SK-N-SH (cell line): ENCODE data around the gene STK32C. TPM values are rescaled to one million over a fixed set of nuclear protein-coding genes. Genes with fewer than 3 reads are reported as not detected.

Source experiments
- CTCF ChIA-PET: fragments of 300-600, 350-600 bp; formaldehyde crosslinking; extraction: SDS; loops from one replicate; lab custom pipeline; 2021; lab: Yijun Ruan, JAX
- POLR2A ChIA-PET: fragments of 350-600 bp; sonication (Branson Sonifier 250); formaldehyde crosslinking; extraction: SDS; loops from one replicate; lab custom pipeline; 2020; ENCODE audit warnings: antibody characterized with exemption, inconsistent platforms; lab: Yijun Ruan, JAX
- DNase-seq: peaks from one replicate; pipeline ENCODE4 v3.0.0; 2012
- H2AFZ ChIP-seq: fragments of 200-600 bp; sonication (generic); 2 replicates; pipeline ENCODE4 v1.8.1; 2016; ENCODE audit warnings: antibody characterized with exemption, mild to moderate bottlenecking, low read depth
- H3F3A ChIP-seq: fragments of 200-600 bp; sonication (generic); replicated peaks from 2 replicates; pipeline ENCODE3; 2016; ENCODE audit warnings: antibody characterized with exemption, mild to moderate bottlenecking; ENCODE audit not compliant: insufficient read depth
- H3K27ac ChIP-seq, 2 experiments: fragments of 200-500 bp in 1 of 2; fragments of 200-600 bp in 1 of 2; sonication (Bioruptor generic) in 1 of 2; sonication (generic), shearing (Covaris generic) in 1 of 2; 2 replicates each; pipeline versions ENCODE4 v1.5.1 to v1.6.1; 2014 to 2016; ENCODE audit warnings: low read depth in 2 of 2, inconsistent platforms in 1 of 2, low read length in 1 of 2, mild to moderate bottlenecking in 1 of 2, mixed read lengths in 1 of 2
- H3K27me3 ChIP-seq: fragments of 200-600 bp; sonication (generic), shearing (Covaris generic); 2 replicates; pipeline ENCODE4 v1.6.1; 2016; ENCODE audit warnings: mixed run types; ENCODE audit not compliant: insufficient read depth
- H3K36me3 ChIP-seq, 2 experiments: fragments of 200-500 bp in 1 of 2; fragments of 200-600 bp in 1 of 2; sonication (Bioruptor generic) in 1 of 2; sonication (generic) in 1 of 2; replicated peaks in 1 of 2; 2 replicates each; pipeline versions ENCODE3 to v1.5.1; 2014 to 2016; ENCODE audit warnings: low read length in 1 of 2, mild to moderate bottlenecking in 1 of 2; ENCODE audit not compliant: insufficient read depth in 2 of 2, control insufficient read depth in 1 of 2
- H3K4me1 ChIP-seq, 2 experiments: fragments of 200-500 bp in 1 of 2; fragments of 200-600 bp in 1 of 2; sonication (Bioruptor generic) in 1 of 2; sonication (generic), shearing (Covaris generic) in 1 of 2; 2 replicates each; pipeline versions ENCODE4 v1.5.1 to v1.6.1; 2014 to 2016; ENCODE audit warnings: low read depth in 1 of 2, low read length in 1 of 2, mixed run types in 1 of 2; ENCODE audit not compliant: insufficient read depth in 2 of 2, control insufficient read depth in 1 of 2
- H3K4me2 ChIP-seq: fragments of 200-600 bp; sonication (generic), shearing (Covaris generic); 2 replicates; pipeline ENCODE4 v1.6.1; 2017; ENCODE audit warnings: mixed run types
- H3K4me3 ChIP-seq, 2 experiments: fragments of 200-500 bp in 1 of 2; fragments of 200-600 bp in 1 of 2; sonication (Bioruptor generic) in 1 of 2; sonication (generic), shearing (Covaris generic) in 1 of 2; 2 replicates each; pipeline versions ENCODE4 v1.5.1 to v1.8.1; 2014 to 2016; ENCODE audit warnings: low read depth in 2 of 2, inconsistent platforms in 1 of 2, low read length in 1 of 2, mild to moderate bottlenecking in 1 of 2, mixed read lengths in 1 of 2, moderate library complexity in 1 of 2
- H3K79me2 ChIP-seq: fragments of 200-600 bp; sonication (generic); 2 replicates; pipeline ENCODE4 v1.8.1; 2017; ENCODE audit warnings: mild to moderate bottlenecking; ENCODE audit not compliant: insufficient read depth
- H3K9ac ChIP-seq: fragments of 200-600 bp; sonication (generic); 2 replicates; pipeline ENCODE4 v1.6.1; 2017; ENCODE audit warnings: mixed run types
- H3K9me2 ChIP-seq: fragments of 200-600 bp; sonication (generic); 2 replicates; pipeline ENCODE4 v1.6.1; 2017; ENCODE audit warnings: mixed run types
- H3K9me3 ChIP-seq: fragments of 200-600 bp; sonication (generic); 2 replicates; pipeline ENCODE4 v1.6.1; 2017; ENCODE audit warnings: mixed run types, mild to moderate bottlenecking, moderate library complexity
- H4K20me1 ChIP-seq: fragments of 200-600 bp; sonication (generic); 2 replicates; pipeline ENCODE4 v1.6.1; 2017; ENCODE audit warnings: mild to moderate bottlenecking, mixed run types; ENCODE audit not compliant: insufficient read depth
- CHD2 ChIP-seq: fragments of 150-350 bp; IDR thresholded peaks from 2 replicates; pipeline ENCODE4 v1.6.1; 2018; ENCODE audit warnings: low read length; ENCODE audit not compliant: partially characterized antibody
- ELF1 ChIP-seq: IDR thresholded peaks from 2 replicates; pipeline ENCODE4 v1.4.0; 2012
- FOSL2 ChIP-seq: IDR thresholded peaks from 2 replicates; pipeline ENCODE4 v1.4.0; 2012; ENCODE audit warnings: low read depth, mild to moderate bottlenecking, moderate library complexity, borderline replicate concordance
- FOXM1 ChIP-seq: IDR thresholded peaks from 2 replicates; pipeline ENCODE4 v1.4.0; 2012; ENCODE audit warnings: low read depth, mild to moderate bottlenecking
- GABPA ChIP-seq: IDR thresholded peaks from 2 replicates; pipeline ENCODE4 v1.4.0; 2012; ENCODE audit warnings: low read depth, mild to moderate bottlenecking
- JUND ChIP-seq: IDR thresholded peaks from 2 replicates; pipeline ENCODE4 v1.4.0; 2012
- NFIC ChIP-seq: IDR thresholded peaks from 2 replicates; pipeline ENCODE4 v1.4.0; 2012; ENCODE audit warnings: borderline replicate concordance
- NRF1 ChIP-seq: IDR thresholded peaks from 2 replicates; pipeline ENCODE4 v1.6.1; 2012; ENCODE audit warnings: low read depth, mild to moderate bottlenecking, low read length
- PBX3 ChIP-seq: IDR thresholded peaks from 2 replicates; pipeline ENCODE4; 2012
- RAD21 ChIP-seq: IDR thresholded peaks from 2 replicates; pipeline ENCODE4 v1.6.1; 2012; ENCODE audit warnings: mild to moderate bottlenecking, low read length
- RCOR1 ChIP-seq: fragments of 150-350 bp; IDR thresholded peaks from 2 replicates; pipeline ENCODE4 v1.6.1; 2017; ENCODE audit warnings: antibody characterized with exemption, low read length
- TAF1 ChIP-seq: IDR thresholded peaks from 2 replicates; pipeline ENCODE4 v1.6.1; 2012; ENCODE audit warnings: low read depth, mild to moderate bottlenecking, low read length, moderate library complexity, borderline replicate concordance
- TCF12 ChIP-seq: IDR thresholded peaks from 2 replicates; pipeline ENCODE4 v1.4.0; 2012
- TEAD4 ChIP-seq: IDR thresholded peaks from 2 replicates; pipeline ENCODE4 v1.4.0; 2012; ENCODE audit warnings: mild to moderate bottlenecking, borderline replicate concordance; ENCODE audit not compliant: insufficient read depth
- WGBS: methylation state at CpG from one replicate; pipeline ENCODE4 v1.1.6; 2017; ENCODE audit warnings: low lambda C conversion rate; 5-methylcytosine and 5-hydroxymethylcytosine counted together
- polyA plus RNA-seq, 3 experiments: library from polyadenylated mRNA; depleted of rRNA; stranded (reverse); fragments of >200 nt; gene quantifications; 2 replicates each; pipeline ENCODE4 v1.2.3, GENCODE V29; 2012
- TF ChIP-seq, protein P1 (sequence below): IDR thresholded peaks from 2 replicates; pipeline ENCODE4 v1.4.0; 2012; ENCODE audit warnings: low read depth, borderline replicate concordance

Gene STK32C
- polyA plus RNA-seq, 1 of the 3 experiments (the other 2 are of a cell fraction) = 27.8 TPM

DNA sequence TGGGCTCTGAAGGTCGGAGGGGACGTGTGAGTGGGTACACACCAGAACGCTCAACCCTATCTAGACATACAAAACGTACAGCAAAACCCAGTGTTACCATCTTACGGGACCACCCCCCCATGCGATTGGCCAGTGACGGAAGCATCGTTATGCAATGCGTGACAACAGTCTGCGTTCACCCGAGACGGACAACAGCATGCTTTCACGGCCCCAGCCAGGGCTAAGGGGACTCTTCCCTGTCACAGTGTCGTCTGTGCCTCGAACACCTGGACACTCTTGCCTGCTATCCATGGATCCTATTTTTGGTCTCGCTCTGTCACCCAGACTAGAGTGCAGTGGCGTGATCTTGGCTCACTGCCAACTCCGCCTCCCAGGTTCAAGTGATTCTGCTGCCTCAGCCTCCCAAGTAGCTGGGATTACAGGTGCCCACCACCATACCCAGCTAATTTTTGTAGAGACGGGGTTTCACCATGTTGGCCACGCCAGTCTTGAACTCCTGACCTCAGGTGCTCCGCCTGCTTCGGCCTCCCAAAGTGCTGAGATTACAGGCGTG, 97.7 kb downstream of the STK32C start:
- no peak overlapping the region for H3K27ac ChIP-seq
- H3K4me2 ChIP-seq = no peak overlapping the region
- no peaks in the 10 kb centered on the region; a peak in 1 of 4 replicates for H3K4me1 ChIP-seq
- H4K20me1 ChIP-seq = no peaks in the 10 kb centered on the region
- no peak for DNase-seq
- H3K9me3 ChIP-seq = no peaks in the 10 kb centered on the region
- ChIA-PET POLR2A (no interaction called here), CTCF (interaction anchor here (1.2 to 1.5 kb wide), 2 partner anchors 12 to 143 kb away, joined by 3 to 4 read pairs; no protein-coding TSS in a partner anchor)
- no peaks in the 10 kb centered on the region for H3K9me2 ChIP-seq
- WGBS = 91% methylated on average over 17 of the region's 23 CpGs
- no peak overlapping the region for H3K4me3 ChIP-seq
- H3K36me3 ChIP-seq = peaks cover 0 to under 1% of the 10 kb centered on the region in 2 experiments
- TF ChIP-seq RCOR1 (no peak), NRF1 (no peak), FOSL2 (no peak), NFIC (no peak), ELF1 (no peak), TEAD4 (no peak), RAD21 (no peak), FOXM1 (no peak), TAF1 (no peak), GABPA (no peak), PBX3 (no peak), TCF12 (no peak), JUND (no peak)
- TF ChIP-seq, protein P1, sequence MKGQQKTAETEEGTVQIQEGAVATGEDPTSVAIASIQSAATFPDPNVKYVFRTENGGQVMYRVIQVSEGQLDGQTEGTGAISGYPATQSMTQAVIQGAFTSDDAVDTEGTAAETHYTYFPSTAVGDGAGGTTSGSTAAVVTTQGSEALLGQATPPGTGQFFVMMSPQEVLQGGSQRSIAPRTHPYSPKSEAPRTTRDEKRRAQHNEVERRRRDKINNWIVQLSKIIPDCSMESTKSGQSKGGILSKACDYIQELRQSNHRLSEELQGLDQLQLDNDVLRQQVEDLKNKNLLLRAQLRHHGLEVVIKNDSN = no peak
- H3K9ac ChIP-seq = no peak overlapping the region
- H3K27me3 ChIP-seq = no peaks in the 10 kb centered on the region
- no peaks in the 10 kb centered on the region for H3K79me2 ChIP-seq
- no peaks in the 10 kb centered on the region for H3F3A ChIP-seq
- no peak overlapping the region for H2AFZ ChIP-seq

DNA sequence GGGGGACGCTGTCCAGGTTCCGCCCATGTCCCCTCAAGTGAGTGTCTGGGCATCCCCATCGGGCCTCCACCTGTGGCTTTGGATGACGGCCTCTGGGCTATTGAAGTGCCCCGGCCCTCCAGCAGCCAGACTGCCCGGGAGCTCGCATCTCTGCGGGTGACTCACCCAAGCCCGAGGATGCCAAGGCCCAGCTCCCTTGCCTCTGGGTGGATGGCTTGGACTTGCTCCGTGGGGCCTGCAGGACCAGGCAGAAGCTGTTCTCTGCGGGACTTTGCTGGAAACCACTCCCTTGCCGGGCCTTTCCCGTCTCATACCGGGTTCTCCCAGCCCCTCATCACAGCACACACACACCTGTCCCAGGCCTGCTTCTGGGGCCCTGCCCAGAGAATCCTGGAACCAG, 98.6 kb downstream of the STK32C start:
- ChIA-PET CTCF (interaction anchor here (0.8 to 1.5 kb wide), 3 partner anchors 13 to 152 kb away, joined by 3 to 4 read pairs (median 3); no protein-coding TSS in a partner anchor), POLR2A (interaction anchor here (1.2 kb wide), 1 partner anchor 33 kb away, joined by 3 read pairs; no protein-coding TSS in a partner anchor)
- no peak overlapping the region for H3K27ac ChIP-seq
- no peaks in the 10 kb centered on the region for H3K9me3 ChIP-seq
- H3K9ac ChIP-seq = no peak overlapping the region
- no peaks in the 10 kb centered on the region for H3K9me2 ChIP-seq
- H3F3A ChIP-seq = no peaks in the 10 kb centered on the region
- H3K4me1 ChIP-seq = no peaks in the 10 kb centered on the region; a peak in 1 of 4 replicates
- H3K79me2 ChIP-seq = no peaks in the 10 kb centered on the region
- no peak for DNase-seq
- TF ChIP-seq CHD2 (no peak), JUND (peak; percentile 14; the same call in 1 of the 2 replicates), FOSL2 (peak; percentile 35; the same call in 1 of the 2 replicates)
- TF ChIP-seq, all 33 proteins: peak for 2
- peaks cover 0 to 2% of the 10 kb centered on the region in 2 experiments for H3K36me3 ChIP-seq
- no peak overlapping the region for H3K4me3 ChIP-seq
- H4K20me1 ChIP-seq = no peaks in the 10 kb centered on the region
- H3K27me3 ChIP-seq = no peaks in the 10 kb centered on the region
- 100% methylated on average over 2 of the region's 14 CpGs for WGBS
- H2AFZ ChIP-seq = no peak overlapping the region
- H3K4me2 ChIP-seq = no peak overlapping the region
